Fibroblast of peridontal ligament (primary cell): Measurements from ENCODE around the gene SOX21.

Experiments
- DNase-seq: peaks from one replicate; pipeline ENCODE4 v3.0.0-alpha.2; 2010; ENCODE audit errors: extremely low read depth

The SOX21 gene

GRCh38 chr13:94709001-94709834 is 3.1 kb downstream of the SOX21 start:
- no peak for DNase-seq

GRCh38 chr13:94708031-94708859 is 4.1 kb downstream of the SOX21 start:
- no peak for DNase-seq

DNA sequence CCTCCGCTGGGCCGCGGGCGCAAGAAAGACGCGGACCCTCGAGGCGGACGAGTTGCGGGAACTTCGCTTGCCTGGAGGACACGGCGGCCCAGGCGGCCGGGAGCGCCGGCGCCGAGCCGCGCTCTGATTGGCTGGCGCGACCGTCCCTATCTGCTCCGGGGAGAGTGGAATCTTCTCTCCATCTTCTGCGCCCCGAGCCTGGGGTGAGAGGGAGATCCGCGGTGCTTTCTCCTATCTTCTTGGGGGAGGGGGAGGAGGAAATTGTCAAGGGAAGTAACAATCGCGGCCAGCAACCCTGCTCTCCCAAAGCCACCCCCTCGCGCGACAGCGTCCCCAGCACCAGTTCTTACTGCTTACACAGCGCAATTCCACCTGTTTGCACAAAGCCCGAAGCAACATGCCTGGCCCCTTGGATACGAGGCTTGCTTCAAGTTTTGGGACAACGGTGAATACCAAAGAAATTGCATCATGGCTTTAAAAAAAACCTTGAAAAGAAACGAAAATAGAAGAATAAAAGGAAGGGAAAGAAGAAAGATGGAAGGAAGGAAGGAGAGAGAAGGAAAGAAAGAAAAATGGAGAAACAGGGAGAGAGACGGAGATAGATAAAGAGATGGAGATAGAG is 4.8 kb downstream of the SOX21 start:
- DNase-seq: no peak

DNA sequence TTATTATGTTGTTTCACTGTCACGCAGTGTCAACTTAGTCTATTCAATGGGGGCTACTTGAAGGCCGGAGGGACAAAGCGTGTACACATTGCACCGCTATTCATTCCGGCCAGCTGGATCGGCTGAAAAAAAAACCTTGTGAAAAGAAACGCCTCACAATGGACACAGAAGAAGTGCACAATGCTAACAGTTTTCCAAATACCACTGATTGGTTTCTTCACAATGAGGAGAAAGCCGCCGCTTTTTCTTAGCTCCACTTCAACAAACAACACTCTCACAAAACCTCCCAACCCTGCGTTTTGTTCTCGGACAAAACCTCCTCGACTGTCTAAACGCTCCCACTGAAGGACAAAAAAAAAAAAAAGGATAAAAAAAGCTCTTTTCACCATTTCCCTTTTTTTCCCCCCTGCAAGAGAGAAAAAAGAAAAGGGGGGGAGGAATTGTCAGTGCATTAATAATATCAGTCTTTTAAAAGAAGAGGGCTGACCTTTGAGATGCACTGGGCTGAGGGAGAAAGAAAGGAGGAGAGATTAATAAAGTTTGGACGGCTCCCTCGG is 5.4 kb downstream of the SOX21 start:
- DNase-seq: no peak

GRCh38 chr13:94706101-94706842 is 6.1 kb downstream of the SOX21 start:
- DNase-seq: no peak

GRCh38 chr13:94705081-94706030 is 7.0 kb downstream of the SOX21 start:
- peak; percentile 18 for DNase-seq

GRCh38 chr13:94704377-94705080 is 7.8 kb downstream of the SOX21 start:
- no peak for DNase-seq

DNA sequence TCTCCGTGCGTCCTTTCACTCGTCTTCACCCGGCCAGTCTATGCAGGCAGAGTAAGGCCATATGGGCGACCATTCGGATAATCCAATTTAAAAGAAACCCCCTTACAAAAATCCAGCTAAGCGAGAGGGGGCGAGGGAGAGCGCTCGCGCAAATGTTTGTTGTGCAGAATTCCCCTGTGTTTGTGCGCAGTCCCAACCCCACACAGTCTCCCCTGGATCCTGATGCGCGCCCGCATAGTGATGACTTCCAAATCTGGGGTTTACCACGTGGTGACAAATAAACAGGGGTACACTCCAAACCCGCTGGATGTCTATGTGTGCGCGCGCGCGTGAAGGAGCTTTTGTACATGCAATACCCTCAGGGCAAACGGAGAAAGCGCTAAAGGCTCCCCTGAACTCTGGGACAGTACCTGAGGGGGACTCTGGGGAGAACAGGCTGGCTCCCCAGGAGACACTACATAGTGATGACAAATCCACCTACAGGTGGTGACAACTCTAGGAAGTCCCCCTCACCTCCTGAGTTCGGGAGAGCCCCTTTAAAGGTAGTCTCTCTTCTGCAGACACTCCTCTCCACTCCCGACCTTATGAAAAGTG is 8.5 kb downstream of the SOX21 start:
- DNase-seq: no peak

GRCh38 chr13:94703271-94703670 is 9.1 kb downstream of the SOX21 start:
- DNase-seq: no peak

GRCh38 chr13:94702181-94703041 is 9.9 kb downstream of the SOX21 start:
- no peak for DNase-seq

DNA sequence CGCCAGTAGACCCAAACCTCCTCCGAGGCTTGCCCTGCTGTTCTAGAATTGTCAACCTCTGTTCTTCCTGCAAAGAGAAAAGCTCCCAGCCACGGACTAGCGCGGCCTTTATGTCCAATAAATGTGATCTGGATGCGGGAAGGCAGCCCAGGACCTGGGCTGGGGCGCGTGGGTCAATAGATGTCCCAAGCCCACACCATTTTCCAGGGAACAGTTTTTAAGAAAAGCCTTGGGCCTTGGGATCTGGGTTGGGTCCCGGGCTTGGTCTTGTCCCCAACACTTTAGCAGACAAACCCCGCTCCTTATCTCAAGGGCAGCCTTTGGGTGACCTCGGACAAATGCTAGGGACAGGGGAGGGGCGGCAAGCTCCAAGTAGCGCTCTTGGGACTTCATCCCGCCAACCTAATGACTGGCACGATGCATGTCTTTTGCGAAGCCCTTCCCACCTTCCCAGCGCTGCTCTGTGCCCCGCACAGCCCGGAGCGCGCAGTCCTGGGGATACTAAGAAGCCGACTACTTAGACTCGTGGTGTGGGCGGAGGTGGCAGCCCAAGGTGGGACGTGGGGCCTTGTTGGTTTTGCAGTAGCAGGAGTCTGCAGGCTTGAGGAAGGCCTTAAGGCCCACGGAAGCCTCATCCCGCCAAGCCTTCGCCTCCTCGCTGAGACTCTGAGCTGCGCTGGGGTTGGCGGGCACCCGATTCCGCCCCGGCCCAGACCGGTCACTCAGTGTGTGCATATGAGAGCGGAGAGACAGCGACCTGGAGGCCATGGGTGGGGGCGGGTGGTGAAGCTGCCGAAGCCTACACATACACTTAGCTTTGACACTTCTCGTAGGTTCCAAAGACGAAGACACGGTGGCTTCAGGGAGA is 10.8 kb downstream of the SOX21 start:
- no peak for DNase-seq

- no peak for DNase-seq
These were observed 11.8 kb downstream of the SOX21 start for GRCh38 chr13:94700536-94700935.

GRCh38 chr13:94700051-94700535 is 12.3 kb downstream of the SOX21 start:
- no peak for DNase-seq

- no peak for DNase-seq
These were observed 16.2 kb downstream of the SOX21 start for GRCh38 chr13:94696171-94696570.

DNA sequence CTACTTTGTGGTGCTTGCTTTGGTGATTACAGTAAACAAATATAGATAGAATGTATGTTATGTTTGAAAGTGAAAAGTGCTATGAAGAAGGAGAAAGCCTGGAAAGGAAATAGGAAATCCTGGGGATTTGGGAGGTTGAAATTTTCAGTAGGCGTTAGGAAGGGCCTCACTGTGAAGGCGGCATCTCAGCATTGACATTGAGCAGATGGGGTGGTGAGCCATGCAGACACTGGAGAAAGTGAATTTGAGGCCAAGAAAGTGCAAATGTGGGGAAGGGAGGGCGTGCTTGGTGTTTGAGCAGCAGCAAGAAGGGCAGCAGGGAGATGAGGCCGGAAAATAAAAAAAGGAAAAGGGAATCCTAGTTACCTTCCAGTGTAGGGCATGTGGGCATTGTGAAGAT is 20.3 kb downstream of the SOX21 start:
- no peak for DNase-seq

DNA sequence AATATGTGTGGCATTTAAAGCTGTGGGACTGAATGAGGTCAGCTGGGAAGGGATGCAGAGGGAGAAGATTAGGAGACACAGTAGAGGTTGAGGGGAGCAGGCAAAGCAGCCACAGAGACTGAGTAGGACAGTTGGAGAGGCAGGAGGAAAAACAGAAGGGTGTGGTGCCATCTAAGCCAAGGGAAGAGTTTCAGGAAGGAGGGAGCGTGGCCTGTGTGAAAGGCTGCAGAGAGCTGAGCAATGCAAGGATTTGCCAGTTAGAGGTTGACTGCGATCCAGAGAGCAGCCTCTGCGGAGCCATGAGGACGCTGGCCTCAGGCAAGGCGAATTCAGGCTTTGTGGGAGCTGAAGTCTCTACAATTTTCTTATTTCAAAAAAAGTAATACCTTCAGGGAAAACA is 28.9 kb downstream of the SOX21 start:
- no peak for DNase-seq

GRCh38 chr13:94682229-94682628 is 30.1 kb downstream of the SOX21 start:
- DNase-seq: no peak
